GM18511 (cell line): ENCODE data around the gene MXD1.
"Not testable (repeated sequence)": the region's sequence is repeated elsewhere in the genome, so short reads cannot be mapped to it uniquely, and the experiment has no call there.

Source experiments
- ATAC-seq: cut with Tn5 transposase; IDR thresholded peaks from one replicate; pipeline ENCODE4 v1.9.1; 2021; ENCODE audit warnings: mild to moderate bottlenecking, moderate library complexity; ENCODE audit not compliant: unreplicated experiment

Gene MXD1

GRCh38 chr2:69950671-69951070 lies 35.8 kb downstream of the MXD1 start:
- not testable (repeated sequence) for ATAC-seq

- no peak for ATAC-seq
Observed at GRCh38 chr2:69952336-69953115, 37.6 kb downstream of the MXD1 start.

GRCh38 chr2:69954084-69954483 lies 39.2 kb downstream of the MXD1 start:
- no peak for ATAC-seq

- ATAC-seq, result no peak
Observed at GRCh38 chr2:69955029-69955428, 40.1 kb downstream of the MXD1 start.

GRCh38 chr2:69956475-69956979 lies 41.6 kb downstream of the MXD1 start:
- ATAC-seq, result no peak

- no peak for ATAC-seq
Observed at GRCh38 chr2:69957965-69958364, 43.1 kb downstream of the MXD1 start.

- no peak for ATAC-seq
Observed at GRCh38 chr2:69958480-69958879, 43.6 kb downstream of the MXD1 start.

GRCh38 chr2:69959425-69959824 lies 44.5 kb downstream of the MXD1 start:
- ATAC-seq, result no peak

GRCh38 chr2:69960821-69961220 lies 45.9 kb downstream of the MXD1 start:
- no peak for ATAC-seq

- no peak for ATAC-seq
Observed at GRCh38 chr2:69961496-69961895, 46.6 kb downstream of the MXD1 start, which contains the start of gene ASPRV1. Gene ASPRV1 (minus strand): TSS chr2:69961631. CDS start chr2:69961436, 195 bp downstream.

- ATAC-seq, result no peak
Observed at GRCh38 chr2:69962986-69963730, 48.2 kb downstream of the MXD1 start.

- ATAC-seq, result no peak
Observed at GRCh38 chr2:69964353-69964841, 49.5 kb downstream of the MXD1 start.

GRCh38 chr2:69965756-69966445 lies 51.0 kb downstream of the MXD1 start:
- no peak for ATAC-seq

- no peak for ATAC-seq
Observed at GRCh38 chr2:69966496-69966895, 51.6 kb downstream of the MXD1 start.

- no peak for ATAC-seq
Observed at GRCh38 chr2:69968609-69969008, 53.7 kb downstream of the MXD1 start.

GRCh38 chr2:69969126-69969983 lies 54.4 kb downstream of the MXD1 start:
- no peak for ATAC-seq

- no peak for ATAC-seq
Observed at GRCh38 chr2:69969991-69970390, 55.1 kb downstream of the MXD1 start.

- ATAC-seq, result no peak
Observed at GRCh38 chr2:69972822-69973221, 57.9 kb downstream of the MXD1 start.

GRCh38 chr2:69973335-69973735 lies 58.4 kb downstream of the MXD1 start:
- ATAC-seq, result no peak

- ATAC-seq, result no peak
Observed at GRCh38 chr2:69975136-69975852, 60.4 kb downstream of the MXD1 start.
